ENCODE data around the gene TRMT44. TPM values are rescaled to one million over a fixed set of nuclear protein-coding genes. Genes with fewer than 3 reads are reported as not detected.

TRMT44 gene
- total and polyA plus RNA-seq, 12 donors, result 6.0 to 26.2 (median 12.5) TPM

GRCh38 chr4:8428288-8429097 is 12.1 kb upstream of the TRMT44 start:
- 1 to 22% (median 3%) methylated on average over 4 to 56 of the region's 56 CpGs for WGBS, 4 donors
- intact Hi-C loops (cut with DNase I), result loop anchor here in 1 of 2 donors (10.0 kb wide), 1 partner anchor 264 kb away; no protein-coding TSS in a partner anchor
- Histone ChIP-seq H3K4me1 (replicated peaks in 1 of 2) (peaks cover 7 to 15% of the 10 kb centered on the region in 2 donors), H3K4me3 (peak overlapping the region; percentile 15 to 92 (median 69)), H3K27ac (peak overlapping the region in 4 of 5 donors; percentile 75 to 85 (median 80)), H3K27me3 (no peaks in the 10 kb centered on the region), H3K9me3 (replicated peaks in 1 of 3) (no peaks in the 10 kb centered on the region), H3K36me3 (replicated peaks in 1 of 2) (no peaks in the 10 kb centered on the region)
- DNase-seq, result peak; percentile 89 to 95 (median 94)
- TF ChIP-seq POLR2A (IDR thresholded peaks at IDR 0.05), result peak; percentile 57 to 84
- peak in 3 of 6 experiments; percentile 25 to 26 (median 26) for TF ChIP-seq CTCF (IDR thresholded peaks at IDR 0.05)

- Histone ChIP-seq H3K36me3 (replicated peaks in 1 of 2) (no peaks in the 10 kb centered on the region), H3K4me1 (replicated peaks in 1 of 2) (peaks cover 14 to 29% of the 10 kb centered on the region in 2 donors), H3K9me3 (replicated peaks in 1 of 3) (no peaks in the 10 kb centered on the region), H3K4me3 (no peak overlapping the region), H3K27ac (no peak overlapping the region), H3K27me3 (no peaks in the 10 kb centered on the region)
- intact Hi-C loops (cut with DNase I), result no loop called here
- DNase-seq, result no peak
- WGBS, 4 donors, result 81 to 92% (median 90%) methylated on average over 5 of the region's 5 CpGs
- TF ChIP-seq POLR2A (IDR thresholded peaks at IDR 0.05), result no peak
- TF ChIP-seq CTCF (IDR thresholded peaks at IDR 0.05), result no peak
Observed at GRCh38 chr4:8431553-8431952, 9.0 kb upstream of the TRMT44 start.

- 63 to 84% (median 72%) methylated on average over 5 of the region's 5 CpGs for WGBS, 4 donors
- H3K9me3 ChIP-seq (replicated peaks in 1 of 3), result no peaks in the 10 kb centered on the region
- no peak overlapping the region for H3K27ac ChIP-seq
- intact Hi-C loops (cut with DNase I), result no loop called here
- DNase-seq, result no peak
- no peaks in the 10 kb centered on the region for H3K36me3 ChIP-seq (replicated peaks in 1 of 2)
- TF ChIP-seq POLR2A (IDR thresholded peaks at IDR 0.05) (no peak), CTCF (IDR thresholded peaks at IDR 0.05) (no peak)
- no peak overlapping the region for H3K4me3 ChIP-seq
- H3K4me1 ChIP-seq (replicated peaks in 1 of 2), result peaks cover 19 to 29% of the 10 kb centered on the region in 2 donors
- H3K27me3 ChIP-seq, result no peaks in the 10 kb centered on the region
Observed at GRCh38 chr4:8433136-8433535, 7.4 kb upstream of the TRMT44 start.

- intact Hi-C loops (cut with DNase I), result no loop called here
- H3K27me3 ChIP-seq, result no peaks in the 10 kb centered on the region
- WGBS, 4 donors, result 77 to 89% (median 79%) methylated on average over 16 to 21 of the region's 21 CpGs
- H3K9me3 ChIP-seq (replicated peaks in 1 of 3), result peaks cover 0 to 2% (median 0%) of the 10 kb centered on the region in 3 donors
- no peak for TF ChIP-seq CTCF (IDR thresholded peaks at IDR 0.05)
- TF ChIP-seq POLR2A (IDR thresholded peaks at IDR 0.05), result no peak
- DNase-seq, result no peak
- peak overlapping the region in 1 of 5 donors; percentile 39 for H3K27ac ChIP-seq
- no peak overlapping the region for H3K4me3 ChIP-seq
- H3K36me3 ChIP-seq (replicated peaks in 1 of 2), result no peaks in the 10 kb centered on the region
- peaks cover 15 to 32% of the 10 kb centered on the region in 2 donors for H3K4me1 ChIP-seq (replicated peaks in 1 of 2)
Observed at GRCh38 chr4:8434251-8435073, 6.1 kb upstream of the TRMT44 start.

All from adrenal gland (tissue), 12 donors.